ENCODE results near the gene KSR2. TPM values are rescaled to one million over a fixed set of nuclear protein-coding genes. Genes with fewer than 3 reads are reported as not detected.

Gene KSR2
- total and polyA plus RNA-seq, 2 of the 13 experiments (the other 11 are each of a cell fraction or from before 2014, with no cell fraction given): 0.02 TPM; not detected in 1

DNA sequence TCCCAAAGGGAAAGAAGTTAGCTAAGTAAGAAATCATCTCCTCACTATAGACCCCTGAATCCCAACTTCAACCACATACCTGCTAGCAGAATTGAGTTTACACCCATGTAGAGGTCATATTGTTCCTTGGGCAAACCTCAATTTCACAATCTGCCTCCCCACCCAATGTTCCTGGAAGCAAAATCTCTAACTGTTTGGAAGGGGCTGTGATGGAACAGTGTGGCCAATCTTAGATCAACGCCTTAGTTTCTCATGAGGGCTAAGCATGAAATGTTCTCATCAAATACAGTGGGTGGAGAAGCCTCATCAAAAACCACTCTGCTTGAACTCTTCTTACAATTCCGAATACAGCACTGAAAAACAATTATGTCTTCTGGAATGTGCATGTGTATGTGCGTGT lies 323.3 kb downstream of the KSR2 start (continued):
- TF ChIP-seq, protein P1, sequence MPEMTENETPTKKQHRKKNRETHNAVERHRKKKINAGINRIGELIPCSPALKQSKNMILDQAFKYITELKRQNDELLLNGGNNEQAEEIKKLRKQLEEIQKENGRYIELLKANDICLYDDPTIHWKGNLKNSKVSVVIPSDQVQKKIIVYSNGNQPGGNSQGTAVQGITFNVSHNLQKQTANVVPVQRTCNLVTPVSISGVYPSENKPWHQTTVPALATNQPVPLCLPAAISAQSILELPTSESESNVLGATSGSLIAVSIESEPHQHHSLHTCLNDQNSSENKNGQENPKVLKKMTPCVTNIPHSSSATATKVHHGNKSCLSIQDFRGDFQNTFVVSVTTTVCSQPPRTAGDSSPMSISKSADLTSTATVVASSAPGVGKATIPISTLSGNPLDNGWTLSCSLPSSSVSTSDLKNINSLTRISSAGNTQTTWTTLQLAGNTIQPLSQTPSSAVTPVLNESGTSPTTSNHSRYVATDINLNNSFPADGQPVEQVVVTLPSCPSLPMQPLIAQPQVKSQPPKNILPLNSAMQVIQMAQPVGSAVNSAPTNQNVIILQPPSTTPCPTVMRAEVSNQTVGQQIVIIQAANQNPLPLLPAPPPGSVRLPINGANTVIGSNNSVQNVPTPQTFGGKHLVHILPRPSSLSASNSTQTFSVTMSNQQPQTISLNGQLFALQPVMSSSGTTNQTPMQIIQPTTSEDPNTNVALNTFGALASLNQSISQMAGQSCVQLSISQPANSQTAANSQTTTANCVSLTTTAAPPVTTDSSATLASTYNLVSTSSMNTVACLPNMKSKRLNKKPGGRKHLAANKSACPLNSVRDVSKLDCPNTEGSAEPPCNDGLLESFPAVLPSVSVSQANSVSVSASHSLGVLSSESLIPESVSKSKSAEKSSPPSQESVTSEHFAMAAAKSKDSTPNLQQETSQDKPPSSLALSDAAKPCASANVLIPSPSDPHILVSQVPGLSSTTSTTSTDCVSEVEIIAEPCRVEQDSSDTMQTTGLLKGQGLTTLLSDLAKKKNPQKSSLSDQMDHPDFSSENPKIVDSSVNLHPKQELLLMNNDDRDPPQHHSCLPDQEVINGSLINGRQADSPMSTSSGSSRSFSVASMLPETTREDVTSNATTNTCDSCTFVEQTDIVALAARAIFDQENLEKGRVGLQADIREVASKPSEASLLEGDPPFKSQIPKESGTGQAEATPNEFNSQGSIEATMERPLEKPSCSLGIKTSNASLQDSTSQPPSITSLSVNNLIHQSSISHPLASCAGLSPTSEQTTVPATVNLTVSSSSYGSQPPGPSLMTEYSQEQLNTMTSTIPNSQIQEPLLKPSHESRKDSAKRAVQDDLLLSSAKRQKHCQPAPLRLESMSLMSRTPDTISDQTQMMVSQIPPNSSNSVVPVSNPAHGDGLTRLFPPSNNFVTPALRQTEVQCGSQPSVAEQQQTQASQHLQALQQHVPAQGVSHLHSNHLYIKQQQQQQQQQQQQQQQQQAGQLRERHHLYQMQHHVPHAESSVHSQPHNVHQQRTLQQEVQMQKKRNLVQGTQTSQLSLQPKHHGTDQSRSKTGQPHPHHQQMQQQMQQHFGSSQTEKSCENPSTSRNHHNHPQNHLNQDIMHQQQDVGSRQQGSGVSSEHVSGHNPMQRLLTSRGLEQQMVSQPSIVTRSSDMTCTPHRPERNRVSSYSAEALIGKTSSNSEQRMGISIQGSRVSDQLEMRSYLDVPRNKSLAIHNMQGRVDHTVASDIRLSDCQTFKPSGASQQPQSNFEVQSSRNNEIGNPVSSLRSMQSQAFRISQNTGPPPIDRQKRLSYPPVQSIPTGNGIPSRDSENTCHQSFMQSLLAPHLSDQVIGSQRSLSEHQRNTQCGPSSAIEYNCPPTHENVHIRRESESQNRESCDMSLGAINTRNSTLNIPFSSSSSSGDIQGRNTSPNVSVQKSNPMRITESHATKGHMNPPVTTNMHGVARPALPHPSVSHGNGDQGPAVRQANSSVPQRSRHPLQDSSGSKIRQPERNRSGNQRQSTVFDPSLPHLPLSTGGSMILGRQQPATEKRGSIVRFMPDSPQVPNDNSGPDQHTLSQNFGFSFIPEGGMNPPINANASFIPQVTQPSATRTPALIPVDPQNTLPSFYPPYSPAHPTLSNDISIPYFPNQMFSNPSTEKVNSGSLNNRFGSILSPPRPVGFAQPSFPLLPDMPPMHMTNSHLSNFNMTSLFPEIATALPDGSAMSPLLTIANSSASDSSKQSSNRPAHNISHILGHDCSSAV (CRISPR knock-in tag; IDR thresholded peaks at IDR 0.05; ENCODE audit: borderline replicate concordance): no peak
- TF ChIP-seq ZNF570 (CRISPR knock-in tag; IDR thresholded peaks at IDR 0.05; ENCODE audit: borderline replicate concordance) (no peak), KDM2A (CRISPR knock-in tag; IDR thresholded peaks at IDR 0.05; ENCODE audit: borderline replicate concordance, low read depth) (no peak)

DNA sequence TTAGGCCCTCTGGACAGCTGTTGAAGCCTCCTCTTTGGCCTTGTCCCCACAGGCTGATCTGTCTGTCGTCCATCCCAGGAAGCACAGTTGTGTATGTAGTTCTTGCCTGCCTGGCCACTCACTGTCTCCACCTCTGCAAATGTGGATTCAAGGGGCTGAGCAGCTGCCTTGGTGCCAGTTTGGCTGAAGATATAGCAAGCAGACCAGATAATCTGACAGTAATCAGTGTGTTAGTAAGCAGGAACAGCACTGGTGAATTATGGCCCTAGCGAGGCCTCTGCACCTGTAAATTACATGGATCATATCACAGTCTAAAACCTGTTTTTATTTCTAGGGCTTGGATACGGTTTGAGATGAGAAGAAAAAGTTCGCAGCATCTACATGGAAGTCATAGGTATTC lies 324.8 kb downstream of the KSR2 start:
- FAIRE-seq (no peak), ATAC-seq (no peak), DNase-seq (ENCODE audit: low spot score) (no peak)
- Histone ChIP-seq H3K36me3 (replicated peaks in 1 of 2; ENCODE audit: control insufficient read depth in 1 of 2, insufficient read depth in 2 of 2, low read length in 2 of 2) (no peaks in the 10 kb centered on the region), H3K9ac (ENCODE audit: insufficient read depth, low read depth, low read length) (no peak overlapping the region), H3K27me3 (ENCODE audit: control insufficient read depth in 1 of 2, insufficient read depth in 2 of 2, low read length in 2 of 2) (peaks cover 0 to 12% of the 10 kb centered on the region in 2 experiments; a peak in 2 of 5 replicates), H3K4me3 (replicated peaks in 1 of 3; ENCODE audit: insufficient read depth in 1 of 3, low read depth in 2 of 3, low read length in 3 of 3) (no peak overlapping the region), H3K9me3 (ENCODE audit: low read length) (no peaks in the 10 kb centered on the region), H3K4me1 (ENCODE audit: insufficient read depth, low read length) (no peaks in the 10 kb centered on the region), H4K20me1 (ENCODE audit: insufficient read depth, low read length) (no peaks in the 10 kb centered on the region), H3K79me2 (ENCODE audit: insufficient read depth, low read length) (no peaks in the 10 kb centered on the region), H3K27ac (ENCODE audit: extremely low read length, insufficient read depth, low read length) (no peak overlapping the region), H3K4me2 (ENCODE audit: low read depth, low read length) (no peak overlapping the region), H2AFZ (ENCODE audit: low read length) (no peak overlapping the region)
- 22% methylated on average over 3 of the region's 4 CpGs for WGBS (ENCODE audit: low lambda C conversion rate)
- CTCF ChIA-PET (ENCODE audit: low intra/inter-chr PET ratio, low total read pairs): no interaction called here
- POLR2A ChIA-PET: no interaction called here
- in situ Hi-C loops (cut with HindIII; ENCODE audit: extremely low pct_ligation_motif_present, low pct_unique_long_range_greater_than_20kb): no loop called here
- no TSS peak for BruUV-seq (replicated peaks)
- intact Hi-C loops (cut with micrococcal nuclease; ENCODE audit: unreplicated experiment): no loop called here
- TF ChIP-seq SSRP1 (CRISPR knock-in tag; IDR thresholded peaks at IDR 0.05): no peak
- TF ChIP-seq ETV6 (CRISPR knock-in tag; conservative IDR thresholded peaks at IDR 0.05): no peak
- no peak for TF ChIP-seq HDAC2 (CRISPR knock-in tag; IDR thresholded peaks at IDR 0.05)
- TF ChIP-seq POGZ (CRISPR knock-in tag; IDR thresholded peaks at IDR 0.05): no peak
- no peak for TF ChIP-seq ZNF883 (CRISPR knock-in tag; IDR thresholded peaks at IDR 0.05; ENCODE audit: not compliant biosample characterization)
- TF ChIP-seq RFXAP (CRISPR knock-in tag; IDR thresholded peaks at IDR 0.05; ENCODE audit: borderline replicate concordance): no peak
- TF ChIP-seq TRIM24 (CRISPR knock-in tag; IDR thresholded peaks at IDR 0.05): no peak
- no peak for TF ChIP-seq MTF1 (CRISPR knock-in tag; IDR thresholded peaks at IDR 0.05)
- no peak for TF ChIP-seq ZNF552 (CRISPR knock-in tag; IDR thresholded peaks at IDR 0.05; ENCODE audit: borderline replicate concordance)
- TF ChIP-seq, protein P2, sequence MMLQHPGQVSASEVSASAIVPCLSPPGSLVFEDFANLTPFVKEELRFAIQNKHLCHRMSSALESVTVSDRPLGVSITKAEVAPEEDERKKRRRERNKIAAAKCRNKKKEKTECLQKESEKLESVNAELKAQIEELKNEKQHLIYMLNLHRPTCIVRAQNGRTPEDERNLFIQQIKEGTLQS (CRISPR knock-in tag; IDR thresholded peaks at IDR 0.05): no peak
- TF ChIP-seq FOSL1 (CRISPR knock-in tag; IDR thresholded peaks at IDR 0.05; ENCODE audit: borderline replicate concordance): no peak
- TF ChIP-seq ZBTB42 (CRISPR knock-in tag; IDR thresholded peaks at IDR 0.05): no peak
- TF ChIP-seq ZFP36L1 (CRISPR knock-in tag; IDR thresholded peaks at IDR 0.05): no peak
- no peak for TF ChIP-seq SOX6 (IDR thresholded peaks at IDR 0.05)
- no peak for TF ChIP-seq SOX6 (CRISPR knock-in tag; IDR thresholded peaks at IDR 0.05)

Measured in HepG2 (cell line).